Measurements from ENCODE around the gene PLEKHH3. TPM values are rescaled to one million over a fixed set of nuclear protein-coding genes. Genes with fewer than 3 reads are reported as not detected.

The PLEKHH3 gene
- total and polyA plus RNA-seq, 2 of the 4 experiments (the other 2 are of a cell fraction): 2.9 to 10.5 TPM

DNA sequence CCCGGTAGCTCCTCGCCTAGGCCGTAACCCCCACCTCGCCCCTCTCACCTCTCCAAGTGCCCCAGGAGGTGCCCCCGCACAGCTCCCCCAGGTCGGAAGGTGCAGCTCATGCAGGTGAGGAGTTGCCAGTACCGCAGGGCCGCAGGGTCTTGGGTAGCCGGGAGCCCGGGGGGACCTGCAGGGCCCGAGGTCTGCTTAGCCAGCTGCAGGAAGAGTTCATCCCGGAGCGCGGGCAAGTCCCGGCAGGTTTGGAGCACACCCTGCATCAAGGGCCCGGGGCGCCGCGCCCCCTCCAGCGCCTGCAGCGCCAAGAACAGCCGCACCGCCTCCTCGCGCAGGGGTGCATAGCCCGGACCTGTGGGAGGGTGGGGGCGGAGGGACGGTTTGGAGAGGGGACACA is 4.8 kb downstream of the PLEKHH3 start:
- dilution Hi-C loops (cut with HindIII; ENCODE audit: low sequenced_read_pairs, unreplicated experiment): no loop called here
- Histone ChIP-seq H3K4me1 (ENCODE audit: control insufficient read depth, insufficient read depth, low read length) (peaks cover 24% of the 10 kb centered on the region), H3K4me3 (ENCODE audit: insufficient read depth, low read depth, low read length) (no peak overlapping the region), H3K4me2 (ENCODE audit: low read depth, low read length) (no peak overlapping the region), H3K36me3 (ENCODE audit: control insufficient read depth, insufficient read depth, low read length) (peaks cover 53% of the 10 kb centered on the region), H2AK5ac (ENCODE audit: low read depth, low read length) (no peak overlapping the region), H3K9me1 (ENCODE audit: insufficient read depth, low read length) (peaks cover 6% of the 10 kb centered on the region), H3K79me1 (ENCODE audit: low read depth in 1 of 2, low read length in 2 of 2) (peaks cover 14 to 64% of the 10 kb centered on the region in 2 experiments; a peak in 3 of 4 replicates), H3K27ac (ENCODE audit: insufficient read depth, low read length) (no peak overlapping the region), H3K56ac (ENCODE audit: extremely low read depth, insufficient read depth, low read length) (no peak overlapping the region), H4K20me1 (ENCODE audit: insufficient read depth, low read length) (peaks cover 46% of the 10 kb centered on the region), H3K27me3 (ENCODE audit: control insufficient read depth, insufficient read depth, low read length) (no peaks in the 10 kb centered on the region), H3K18ac (ENCODE audit: low read depth, low read length) (no peak overlapping the region), H2BK15ac (ENCODE audit: low read depth, low read length) (no peak overlapping the region), H4K5ac (ENCODE audit: low read depth, low read length) (no peak overlapping the region), H4K91ac (ENCODE audit: insufficient read depth, low read depth, low read length) (no peak overlapping the region), H3K9ac (ENCODE audit: low read depth, low read length) (no peak overlapping the region), H3K4ac (ENCODE audit: low read depth, low read length) (no peak overlapping the region), H3K9me3 (ENCODE audit: control insufficient read depth, insufficient read depth, low read length) (no peaks in the 10 kb centered on the region), H2BK120ac (ENCODE audit: low read depth, low read length) (no peak overlapping the region), H2AK9ac (replicated peaks; ENCODE audit: low read depth, low read length, poor library complexity) (no peak overlapping the region), H2BK5ac (ENCODE audit: low read depth, low read length, poor library complexity, severe bottlenecking) (no peak overlapping the region), H3K14ac (replicated peaks; ENCODE audit: low read depth, low read length) (no peak overlapping the region), H2BK20ac (ENCODE audit: low read depth, low read length) (no peak overlapping the region), H2AFZ (replicated peaks; ENCODE audit: low read length, poor library complexity) (no peak overlapping the region), H3K23ac (ENCODE audit: low read depth, low read length) (no peak overlapping the region), H4K8ac (ENCODE audit: low read depth in 2 of 2, low read length in 2 of 2) (no peak overlapping the region)
- no peak for TF ChIP-seq CEBPB (IDR thresholded peaks at IDR 0.05; ENCODE audit: low read depth, low read length)
- TF ChIP-seq RAD21 (IDR thresholded peaks at IDR 0.05; ENCODE audit: low read length): no peak
- TF ChIP-seq SMC3 (IDR thresholded peaks at IDR 0.05; ENCODE audit: low read depth, low read length): no peak
- TF ChIP-seq BHLHE40 (IDR thresholded peaks at IDR 0.05; ENCODE audit: low read depth, low read length): no peak
- TF ChIP-seq MAFK (IDR thresholded peaks at IDR 0.05; ENCODE audit: low read depth, low read length): no peak
- TF ChIP-seq FOS (IDR thresholded peaks at IDR 0.05; ENCODE audit: low read depth, low read length): no peak
- TF ChIP-seq MAZ (IDR thresholded peaks at IDR 0.05; ENCODE audit: borderline replicate concordance, low read depth, low read length): no peak
- no peak for TF ChIP-seq RCOR1 (IDR thresholded peaks at IDR 0.05; ENCODE audit: insufficient replicate concordance, low read length)
- TF ChIP-seq, protein P1, sequence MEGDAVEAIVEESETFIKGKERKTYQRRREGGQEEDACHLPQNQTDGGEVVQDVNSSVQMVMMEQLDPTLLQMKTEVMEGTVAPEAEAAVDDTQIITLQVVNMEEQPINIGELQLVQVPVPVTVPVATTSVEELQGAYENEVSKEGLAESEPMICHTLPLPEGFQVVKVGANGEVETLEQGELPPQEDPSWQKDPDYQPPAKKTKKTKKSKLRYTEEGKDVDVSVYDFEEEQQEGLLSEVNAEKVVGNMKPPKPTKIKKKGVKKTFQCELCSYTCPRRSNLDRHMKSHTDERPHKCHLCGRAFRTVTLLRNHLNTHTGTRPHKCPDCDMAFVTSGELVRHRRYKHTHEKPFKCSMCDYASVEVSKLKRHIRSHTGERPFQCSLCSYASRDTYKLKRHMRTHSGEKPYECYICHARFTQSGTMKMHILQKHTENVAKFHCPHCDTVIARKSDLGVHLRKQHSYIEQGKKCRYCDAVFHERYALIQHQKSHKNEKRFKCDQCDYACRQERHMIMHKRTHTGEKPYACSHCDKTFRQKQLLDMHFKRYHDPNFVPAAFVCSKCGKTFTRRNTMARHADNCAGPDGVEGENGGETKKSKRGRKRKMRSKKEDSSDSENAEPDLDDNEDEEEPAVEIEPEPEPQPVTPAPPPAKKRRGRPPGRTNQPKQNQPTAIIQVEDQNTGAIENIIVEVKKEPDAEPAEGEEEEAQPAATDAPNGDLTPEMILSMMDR (conservative IDR thresholded peaks at IDR 0.05; ENCODE audit: low read depth, low read length): no peak
- TF ChIP-seq CHD1 (IDR thresholded peaks at IDR 0.05; ENCODE audit: low read depth, low read length): no peak
- no peak for TF ChIP-seq POLR2A (IDR thresholded peaks at IDR 0.05; ENCODE audit: low read depth, low read length)
- TF ChIP-seq NFE2L2 (IDR thresholded peaks at IDR 0.05; ENCODE audit: low read depth, low read length): no peak
- no peak for TF ChIP-seq MXI1 (IDR thresholded peaks at IDR 0.05; ENCODE audit: borderline replicate concordance, low read depth, low read length)
- TF ChIP-seq RFX5 (IDR thresholded peaks at IDR 0.05; ENCODE audit: low read depth, low read length): no peak
- TF ChIP-seq, protein P2, sequence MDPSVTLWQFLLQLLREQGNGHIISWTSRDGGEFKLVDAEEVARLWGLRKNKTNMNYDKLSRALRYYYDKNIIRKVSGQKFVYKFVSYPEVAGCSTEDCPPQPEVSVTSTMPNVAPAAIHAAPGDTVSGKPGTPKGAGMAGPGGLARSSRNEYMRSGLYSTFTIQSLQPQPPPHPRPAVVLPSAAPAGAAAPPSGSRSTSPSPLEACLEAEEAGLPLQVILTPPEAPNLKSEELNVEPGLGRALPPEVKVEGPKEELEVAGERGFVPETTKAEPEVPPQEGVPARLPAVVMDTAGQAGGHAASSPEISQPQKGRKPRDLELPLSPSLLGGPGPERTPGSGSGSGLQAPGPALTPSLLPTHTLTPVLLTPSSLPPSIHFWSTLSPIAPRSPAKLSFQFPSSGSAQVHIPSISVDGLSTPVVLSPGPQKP (IDR thresholded peaks at IDR 0.05; ENCODE audit: borderline replicate concordance, low read depth, low read length): no peak
- TF ChIP-seq, protein P3, sequence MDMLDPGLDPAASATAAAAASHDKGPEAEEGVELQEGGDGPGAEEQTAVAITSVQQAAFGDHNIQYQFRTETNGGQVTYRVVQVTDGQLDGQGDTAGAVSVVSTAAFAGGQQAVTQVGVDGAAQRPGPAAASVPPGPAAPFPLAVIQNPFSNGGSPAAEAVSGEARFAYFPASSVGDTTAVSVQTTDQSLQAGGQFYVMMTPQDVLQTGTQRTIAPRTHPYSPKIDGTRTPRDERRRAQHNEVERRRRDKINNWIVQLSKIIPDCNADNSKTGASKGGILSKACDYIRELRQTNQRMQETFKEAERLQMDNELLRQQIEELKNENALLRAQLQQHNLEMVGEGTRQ (IDR thresholded peaks at IDR 0.05; ENCODE audit: low read depth, low read length): no peak
- no peak for DNase-seq
- ChIA-PET CTCF (no interaction called here), POLR2A (ENCODE audit: unreplicated experiment) (interaction anchor here (0.6 kb wide), 1 partner anchor 9 kb away, joined by 5 read pairs; no protein-coding TSS in a partner anchor)
- no peak for ATAC-seq (ENCODE audit: low read depth)
- intact Hi-C loops (cut with micrococcal nuclease): no loop called here
- BruUV-seq (replicated peaks): no TSS peak
- WGBS, 2 experiments (ENCODE audit: extremely low coverage in 2 of 2, insufficient read length in 1 of 2): 72% methylated on average over 9 of the region's 28 CpGs; no CpG with 5 or more reads in 1 of the 2 experiments
- in situ Hi-C loops (cut with MboI; ENCODE audit: low sequenced_read_pairs): no loop called here
